LNCaP clone FGC (cell line): ENCODE data around the gene SLF2.

Source experiments
- DNase-seq: peaks from one replicate; pipeline ENCODE4 v3.0.0-alpha.2; 2011; ENCODE audit warnings: low read depth
- H3K4me3 ChIP-seq: 2 replicates; pipeline ENCODE4 v1.5.1; 2011; ENCODE audit warnings: mild to moderate bottlenecking, low read depth, low read length, control low read depth
- CTCF ChIP-seq: IDR thresholded peaks from 2 replicates; pipeline ENCODE4 v1.5.1; 2012; ENCODE audit warnings: mild to moderate bottlenecking; ENCODE audit not compliant: control insufficient read depth, insufficient read depth; ENCODE audit errors: extremely low read depth

The SLF2 gene

DNA sequence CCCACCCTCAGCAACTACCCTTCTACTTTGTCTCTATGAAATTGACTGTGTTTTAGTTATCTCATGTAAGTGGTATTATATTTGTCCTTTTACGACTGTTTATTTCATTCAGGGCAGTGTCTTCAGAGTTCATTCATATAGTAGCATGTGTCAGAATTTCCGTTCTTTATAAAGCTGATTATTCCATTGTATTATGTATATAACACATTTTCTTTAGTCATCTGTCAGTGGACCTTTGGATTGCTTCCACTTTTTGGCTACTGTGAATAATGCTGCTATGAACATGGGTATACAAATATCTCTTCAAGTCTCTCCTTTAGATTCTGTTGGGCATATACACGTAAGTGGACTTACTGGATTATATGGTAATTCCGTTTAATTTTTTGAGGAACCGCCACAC is 14.5 kb downstream of the SLF2 start:
- TF ChIP-seq CTCF = no peak
- no peak overlapping the region for H3K4me3 ChIP-seq
- no peak for DNase-seq

DNA sequence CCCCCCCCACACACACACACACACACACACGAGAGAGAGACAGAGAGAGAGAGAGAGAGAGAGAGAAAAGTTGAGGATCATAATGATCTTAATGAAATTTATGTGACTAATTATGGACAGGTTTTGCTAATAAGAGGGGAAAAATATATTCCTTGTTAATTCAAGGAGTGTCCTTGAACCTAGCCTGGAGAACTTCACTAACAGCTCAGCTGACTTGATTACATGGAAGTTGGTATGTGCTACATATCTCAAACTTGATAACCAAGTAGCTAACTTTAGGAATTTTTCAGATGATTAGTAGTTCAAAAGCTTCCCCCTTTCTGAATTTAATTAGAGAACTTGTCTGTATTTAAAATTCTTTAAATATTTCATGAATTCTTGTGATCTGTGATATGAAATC is 15.3 kb downstream of the SLF2 start:
- no peak for TF ChIP-seq CTCF
- no peak overlapping the region for H3K4me3 ChIP-seq
- DNase-seq = no peak

GRCh38 chr10:100930368-100930767 is 17.6 kb downstream of the SLF2 start:
- no peak overlapping the region for H3K4me3 ChIP-seq
- no peak for DNase-seq
- no peak for TF ChIP-seq CTCF

- peak; percentile 48 for TF ChIP-seq CTCF
- DNase-seq = no peak
- no peak overlapping the region for H3K4me3 ChIP-seq
Observed at GRCh38 chr10:100934084-100934659, 21.4 kb downstream of the SLF2 start.

DNA sequence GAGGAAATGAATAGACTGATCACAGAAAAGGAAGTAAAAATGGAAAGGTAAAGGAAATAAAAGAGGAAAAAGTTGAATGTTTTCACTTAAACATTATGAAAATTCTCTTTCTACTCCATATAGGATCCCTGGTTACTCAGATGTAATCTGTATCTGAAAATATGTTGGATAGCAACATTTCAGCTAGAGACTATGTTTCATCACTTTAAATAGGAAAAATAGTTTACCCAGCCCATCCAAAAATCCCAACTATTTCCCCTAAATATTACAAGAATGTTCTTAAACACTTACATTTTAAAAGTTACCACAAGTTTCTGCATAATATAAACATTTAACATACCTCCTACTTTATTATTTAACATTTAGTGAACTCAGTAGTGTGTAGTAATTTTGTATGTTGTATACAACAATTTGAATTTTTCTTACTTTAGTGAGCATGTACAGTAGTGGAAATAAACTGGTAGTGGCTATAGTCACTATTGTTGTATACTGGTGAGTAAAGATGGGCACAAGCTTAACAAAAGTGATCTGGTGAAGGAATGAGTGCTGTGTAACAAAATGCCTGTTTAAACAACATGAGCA is 27.1 kb downstream of the SLF2 start:
- no peak for TF ChIP-seq CTCF
- DNase-seq = no peak
- H3K4me3 ChIP-seq = no peak overlapping the region

DNA sequence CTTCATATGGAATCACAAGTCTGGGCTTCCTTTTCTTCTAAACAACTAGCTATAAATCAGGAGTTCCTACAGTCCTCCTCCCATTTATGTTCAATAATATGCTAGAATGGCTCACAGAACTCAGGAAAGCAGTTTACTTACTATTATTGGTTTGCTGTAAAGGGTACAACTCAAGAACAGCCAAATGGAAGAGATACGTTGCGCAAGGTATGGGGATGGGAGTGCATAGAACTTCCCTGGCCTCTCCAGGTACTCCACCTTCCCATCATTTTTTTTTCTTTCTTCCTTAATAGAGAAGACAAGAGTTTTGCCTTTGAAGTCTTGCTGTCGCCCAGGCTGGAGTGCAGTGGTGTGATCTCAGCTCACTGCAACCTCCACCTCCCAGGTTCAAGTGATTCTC is 29.5 kb downstream of the SLF2 start:
- H3K4me3 ChIP-seq = no peak overlapping the region
- no peak for TF ChIP-seq CTCF
- DNase-seq = no peak

DNA sequence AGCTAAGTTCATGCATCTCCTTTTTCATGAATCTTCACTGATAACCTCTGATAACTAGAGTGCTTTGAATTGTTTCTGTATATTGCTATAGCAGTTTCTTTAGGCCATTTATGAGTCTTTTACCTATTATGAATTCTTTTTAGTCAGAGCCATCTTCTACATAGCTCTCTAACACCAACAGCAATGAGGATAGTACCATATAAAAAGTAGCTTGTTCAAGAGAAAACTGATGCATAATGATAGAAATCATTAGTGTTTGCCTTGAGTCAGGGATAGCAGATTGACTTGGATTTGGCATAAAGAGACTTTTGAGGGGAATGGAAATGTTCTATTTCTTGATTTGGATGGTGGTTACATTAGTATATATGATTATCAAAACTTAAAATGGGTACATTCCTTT is 30.7 kb downstream of the SLF2 start:
- no peak for TF ChIP-seq CTCF
- H3K4me3 ChIP-seq = no peak overlapping the region
- no peak for DNase-seq
